Adrenal gland (tissue), 5 donors: ENCODE data around the gene NAT14.

Experiments used
- CTCF ChIP-seq, 6 experiments: fragments of 450-650 bp in 4 of 6; fragments of 200-600 bp in 2 of 6; sonication (generic) in 1 of 6; IDR thresholded peaks; 1 replicate in 5 of 6; 2 replicates in 1 of 6; pipeline versions ENCODE4 v1.5.1 to v1.8.0; 2016 to 2021; ENCODE audit warnings: antibody characterized with exemption in 6 of 6, mild to moderate bottlenecking in 2 of 6, moderate library complexity in 1 of 6
- POLR2A ChIP-seq, 2 donors: fragments of 450-650 bp; IDR thresholded peaks; one replicate each; pipeline ENCODE4 v1.6.1; 2017; ENCODE audit warnings: antibody characterized with exemption in 2 of 2, mild to moderate bottlenecking in 2 of 2, moderate library complexity in 1 of 2
- donor health status: DM: no; HTN: no; CAD: no.

- TF ChIP-seq CTCF (IDR thresholded peaks at IDR 0.05) (no peak), POLR2A (IDR thresholded peaks at IDR 0.05) (no peak)
These were observed 12.5 kb upstream of the NAT14 start for GRCh38 chr19:55472463-55472862.
